ENCODE results near the gene MGAT4B. TPM values are rescaled to one million over a fixed set of nuclear protein-coding genes. Genes with fewer than 3 reads are reported as not detected.

MGAT4B gene
- total RNA-seq, 1 donor from 2014 or later, result 272 TPM

Other genes with a start within 250 kb of the MGAT4B start
- gene HNRNPH1, start 183.2 kb downstream of the MGAT4B start, total RNA-seq, result 466 TPM
- not detected for gene CBY3, start 125.8 kb downstream of the MGAT4B start, total RNA-seq
- gene CANX, start 107.9 kb downstream of the MGAT4B start, total RNA-seq, result 696 TPM
- gene MAML1, start 74.0 kb downstream of the MGAT4B start, total RNA-seq, result 36.6 TPM
- gene LTC4S, start 12.9 kb downstream of the MGAT4B start, total RNA-seq, result 26.0 TPM
- gene SQSTM1, start 14.0 kb upstream of the MGAT4B start, total RNA-seq, result 711 TPM
- gene MRNIP, start 52.0 kb upstream of the MGAT4B start, total RNA-seq, result 38.6 TPM
- gene TBC1D9B, start 101.0 kb upstream of the MGAT4B start, total RNA-seq, result 149 TPM